HCT116 (cell line): ENCODE data around the gene DLG4. TPM values are rescaled to one million over a fixed set of nuclear protein-coding genes. Genes with fewer than 3 reads are reported as not detected.

Source experiments
- ATAC-seq: fragments of 200-7000 bp; cut with Tn5 transposase; 2 replicates; pipeline ENCODE4 v1.9.1; 2020; ENCODE audit warnings: mild to moderate bottlenecking, moderate library complexity
- BruUV-seq: library from RNA; stranded (reverse); fragments of 400-500 nt; replicated peaks from 2 replicates; lab custom pipeline; 2021; lab: Mats Ljungman, UMichigan
- CTCF ChIA-PET: fragments of 300-600 bp; sonication (Branson Sonifier 250); formaldehyde crosslinking; loops from one replicate; lab custom pipeline; 2021; ENCODE audit warnings: antibody characterized with exemption; lab: Charles Lee
- POLR2A ChIA-PET: fragments of 300-600, 350-600 bp; sonication (Branson Sonifier 250); formaldehyde crosslinking; loops from one replicate; lab custom pipeline; 2021; ENCODE audit warnings: antibody characterized with exemption; lab: Charles Lee
- RAD21 ChIA-PET, 2 experiments: fragments of 300-600 bp; sonication (Branson Sonifier 250); formaldehyde crosslinking; loops; one replicate each; lab custom pipeline; 2023; ENCODE audit warnings: low total read pairs in 2 of 2; ENCODE audit not compliant: uncharacterized antibody in 2 of 2, unreplicated experiment in 2 of 2, low non-redundant PET in 1 of 2; lab: Charles Lee
- DNase-seq: peaks from one replicate; pipeline ENCODE4 v3.0.0-alpha.2; 2010; ENCODE audit warnings: low read depth, low spot score
- H2AFZ ChIP-seq: fragments of 200-600 bp; shearing (Covaris generic), sonication (generic); 2 replicates; pipeline ENCODE4 v1.6.1; 2017; ENCODE audit warnings: low read depth, mixed run types, mixed read lengths, antibody characterized with exemption, low read length; ENCODE audit not compliant: poor library complexity, severe bottlenecking
- H3K27ac ChIP-seq: 2 replicates; pipeline ENCODE4 v1.5.1; 2012; ENCODE audit warnings: low read depth, low read length
- H3K27me3 ChIP-seq: fragments of 200-600 bp; sonication (generic); 2 replicates; pipeline ENCODE4 v1.6.1; 2016; ENCODE audit warnings: mixed run types, low read length, mixed read lengths; ENCODE audit not compliant: insufficient read depth
- H3K36me3 ChIP-seq, 2 experiments: fragments of 200-500 bp in 1 of 2; fragments of 200-600 bp in 1 of 2; sonication (Bioruptor generic) in 1 of 2; sonication (generic) in 1 of 2; 2 replicates each; pipeline versions ENCODE4 v1.5.1 to v1.6.1; 2014 to 2016; ENCODE audit warnings: low read length in 2 of 2, inconsistent platforms in 1 of 2, mixed read lengths in 1 of 2, mixed run types in 1 of 2; ENCODE audit not compliant: insufficient read depth in 2 of 2, control insufficient read depth in 1 of 2
- H3K4me1 ChIP-seq, 2 experiments: fragments of 200-600 bp in 1 of 2; sonication (generic) in 1 of 2; 2 replicates each; pipeline versions ENCODE4 v1.5.1 to v1.6.1; 2012 to 2017; ENCODE audit warnings: low read length in 2 of 2, inconsistent platforms in 1 of 2, mild to moderate bottlenecking in 1 of 2, mixed read lengths in 1 of 2, mixed run types in 1 of 2, moderate library complexity in 1 of 2; ENCODE audit not compliant: insufficient read depth in 2 of 2, control insufficient read depth in 1 of 2
- H3K4me2 ChIP-seq: fragments of 200-600 bp; sonication (generic); 2 replicates; pipeline ENCODE4 v1.6.1; 2017; ENCODE audit warnings: mixed run types, low read length, mixed read lengths
- H3K4me3 ChIP-seq, 2 experiments: fragments of 200-600 bp in 1 of 2; sonication (generic) in 1 of 2; replicated peaks in 1 of 2; 2 replicates each; pipeline ENCODE4 v1.5.1; 2011 to 2016; ENCODE audit warnings: low read length in 2 of 2, control low read depth in 1 of 2, low read depth in 1 of 2, mild to moderate bottlenecking in 1 of 2, mixed read lengths in 1 of 2, mixed run types in 1 of 2
- H3K79me2 ChIP-seq: fragments of 200-600 bp; sonication (generic); 2 replicates; pipeline ENCODE4 v1.6.1; 2017; ENCODE audit warnings: mild to moderate bottlenecking, mixed run types, low read length, moderate library complexity, mixed read lengths; ENCODE audit not compliant: insufficient read depth
- H3K9ac ChIP-seq: fragments of 200-600 bp; sonication (generic); 2 replicates; pipeline ENCODE4 v1.6.1; 2016; ENCODE audit warnings: low read length, mixed read lengths
- H3K9me2 ChIP-seq: fragments of 200-600 bp; sonication (generic), shearing (Covaris generic); 2 replicates; pipeline ENCODE4 v1.6.1; 2017; ENCODE audit warnings: mixed run types, mild to moderate bottlenecking, moderate library complexity; ENCODE audit not compliant: insufficient read depth
- H3K9me3 ChIP-seq, 2 experiments: fragments of 200-500 bp in 1 of 2; fragments of 200-600 bp in 1 of 2; sonication (Bioruptor generic) in 1 of 2; sonication (generic) in 1 of 2; 2 replicates each; pipeline ENCODE4 v1.6.1; 2014 to 2017; ENCODE audit warnings: low read length in 2 of 2, mixed read lengths in 2 of 2, inconsistent platforms in 1 of 2, low read depth in 1 of 2, mild to moderate bottlenecking in 1 of 2, mixed run types in 1 of 2, moderate library complexity in 1 of 2; ENCODE audit not compliant: control insufficient read depth in 1 of 2, insufficient read depth in 1 of 2
- H4K20me1 ChIP-seq: fragments of 200-600 bp; sonication (generic), shearing (Covaris generic); 2 replicates; pipeline ENCODE4 v1.6.1; 2017; ENCODE audit warnings: mixed run types, mild to moderate bottlenecking, moderate library complexity; ENCODE audit not compliant: insufficient read depth
- ATF3 ChIP-seq: IDR thresholded peaks from 2 replicates; pipeline ENCODE4 v1.6.1; 2012
- CBX3 ChIP-seq: IDR thresholded peaks from 2 replicates; pipeline ENCODE4 v1.6.1; 2012; ENCODE audit warnings: low read depth
- CEBPB ChIP-seq: IDR thresholded peaks from 2 replicates; pipeline ENCODE4 v1.6.1; 2012; ENCODE audit warnings: low read depth
- EGR1 ChIP-seq: IDR thresholded peaks from 2 replicates; pipeline ENCODE4 v1.6.1; 2012; ENCODE audit warnings: low read depth
- FOSL1 ChIP-seq: IDR thresholded peaks from 2 replicates; pipeline ENCODE4 v1.6.1; 2012; ENCODE audit warnings: low read depth
- JUND ChIP-seq: IDR thresholded peaks from 2 replicates; pipeline ENCODE4 v1.6.1; 2012
- POLR2A ChIP-seq: IDR thresholded peaks from 2 replicates; pipeline ENCODE4 v1.7.0; 2011; ENCODE audit warnings: borderline replicate concordance; ENCODE audit not compliant: insufficient read depth, insufficient read length; ENCODE audit errors: extremely low read depth
- POLR2AphosphoS5 ChIP-seq: IDR thresholded peaks from 2 replicates; pipeline ENCODE4 v1.6.1; 2011; ENCODE audit warnings: mild to moderate bottlenecking, low read depth, low read length, moderate library complexity
- TCF7L2 ChIP-seq: IDR thresholded peaks from 2 replicates; pipeline ENCODE4 v1.7.0; 2011; ENCODE audit warnings: borderline replicate concordance, inconsistent platforms; ENCODE audit not compliant: insufficient read depth, insufficient read length; ENCODE audit errors: extremely low read depth
- YY1 ChIP-seq: IDR thresholded peaks from 2 replicates; pipeline ENCODE4 v1.6.1; 2011; ENCODE audit warnings: low read length, low read depth, moderate library complexity, mild to moderate bottlenecking; ENCODE audit not compliant: insufficient replicate concordance; ENCODE audit errors: extremely low read depth
- ZNF274 ChIP-seq: fragments of 200-500 bp; sonication (Bioruptor generic); IDR thresholded peaks from 2 replicates; pipeline ENCODE4 v1.6.1; 2014; ENCODE audit warnings: mild to moderate bottlenecking, low read depth, low read length, inconsistent platforms
- intact Hi-C: fragments of 100-400 bp; cut with micrococcal nuclease; formaldehyde crosslinking; loops from 2 replicates; pipeline ENCODE4 v1.10.0; 2022
- total RNA-seq: library from RNA; stranded (reverse); gene quantifications from one replicate; pipeline ENCODE4 v1.2.1, GENCODE V29; 2021; ENCODE audit not compliant: unreplicated experiment
- TF ChIP-seq, protein P1 (sequence below): IDR thresholded peaks from 2 replicates; pipeline ENCODE4 v1.6.1; 2012; ENCODE audit warnings: low read depth
- TF ChIP-seq, protein P2 (sequence below), 3 experiments: fragments of 200-600 bp in 1 of 3; sonication (generic) in 1 of 3; IDR thresholded peaks in 2 of 3; conservative IDR thresholded peaks in 1 of 3; 2 replicates each; pipeline ENCODE4 v1.5.1; 2012 to 2017; ENCODE audit warnings: low read depth in 2 of 3, low read length in 2 of 3, antibody characterized with exemption in 1 of 3, borderline replicate concordance in 1 of 3, control low read depth in 1 of 3, mild to moderate bottlenecking in 1 of 3, mixed read lengths in 1 of 3, mixed run types in 1 of 3, moderate library complexity in 1 of 3; ENCODE audit not compliant: insufficient read depth in 1 of 3

DLG4 gene
- total RNA-seq, 1 experiment from 2014 or later, result 15.0 TPM

- intact Hi-C loops, result no loop called here
- Histone ChIP-seq H3K4me3 (no peak overlapping the region), H3K27ac (no peak overlapping the region), H3K36me3 (no peaks in the 10 kb centered on the region)
- no peak for DNase-seq
- no peak for TF ChIP-seq TCF7L2
- no peak for TF ChIP-seq POLR2A
- no peak for TF ChIP-seq YY1
- TF ChIP-seq FOSL1, result no peak
- TF ChIP-seq JUND, result no peak
- TF ChIP-seq, all 23 proteins: peak for 0
- Histone ChIP-seq H3K9me2 (no peaks in the 10 kb centered on the region), H3K79me2 (no peaks in the 10 kb centered on the region), H3K9me3 (no peaks in the 10 kb centered on the region), H3K27me3 (no peaks in the 10 kb centered on the region), H3K9ac (no peak overlapping the region), H4K20me1 (no peaks in the 10 kb centered on the region), H3K4me2 (no peak overlapping the region), H2AFZ (no peak overlapping the region), H3K4me1 (peaks cover 3 to 12% of the 10 kb centered on the region in 2 experiments; a peak in 3 of 4 replicates)
- ATAC-seq, result no peak
- CTCF ChIA-PET, result no interaction called here
- RAD21 ChIA-PET, result no interaction called here
- POLR2A ChIA-PET, result no interaction called here
- no TSS peak for BruUV-seq
These were observed 11.5 kb downstream of the DLG4 start for GRCh38 chr17:7208027-7208571.

DNA sequence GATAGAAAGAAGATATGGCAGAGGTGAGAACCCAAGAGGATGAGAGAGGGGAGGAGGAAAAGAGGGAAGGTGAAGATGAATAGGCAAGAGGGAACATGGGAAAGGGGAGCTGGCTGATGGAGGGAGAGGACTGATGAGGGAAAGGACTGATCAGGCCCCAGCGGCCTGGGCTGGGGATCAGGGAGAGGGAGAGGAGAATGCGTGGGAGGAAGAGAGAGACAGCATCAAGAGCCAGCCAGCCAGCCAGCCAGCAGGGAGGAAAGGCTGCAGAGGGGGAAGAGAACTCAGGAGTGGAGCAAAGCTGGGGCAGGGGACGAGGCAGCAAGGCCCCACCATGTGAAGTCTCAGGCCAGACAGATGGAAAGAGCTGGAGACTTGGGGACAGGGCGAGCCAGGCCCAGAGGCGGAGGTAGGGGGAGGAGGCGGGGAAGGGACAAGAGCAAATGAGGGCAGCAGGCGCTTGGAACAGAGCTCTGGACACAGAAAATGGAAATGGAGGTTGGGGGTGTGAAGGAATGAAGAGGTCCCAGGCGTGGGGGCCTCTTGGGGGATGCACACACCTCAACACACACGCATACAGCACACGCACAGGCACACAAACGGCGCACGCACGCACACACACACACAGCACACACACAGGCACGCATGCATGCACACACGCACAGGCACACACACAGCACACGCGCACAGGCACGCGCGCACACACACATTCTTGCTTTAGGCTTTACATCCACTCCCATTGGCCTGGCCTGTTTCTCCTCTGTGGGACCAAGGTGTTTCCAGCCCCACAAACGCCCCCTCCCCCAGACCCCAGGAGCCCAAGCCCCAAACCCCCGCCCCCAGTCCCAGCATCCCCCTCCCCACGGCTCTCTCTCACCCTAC, 12.3 kb downstream of the DLG4 start:
- no peaks in the 10 kb centered on the region for H3K9me2 ChIP-seq
- RAD21 ChIA-PET, result no interaction called here
- peaks cover 3 to 12% of the 10 kb centered on the region in 2 experiments; a peak in 3 of 4 replicates for H3K4me1 ChIP-seq
- intact Hi-C loops, result no loop called here
- H3K27me3 ChIP-seq, result no peaks in the 10 kb centered on the region
- no peaks in the 10 kb centered on the region for H3K79me2 ChIP-seq
- no peak overlapping the region for H2AFZ ChIP-seq
- H3K9ac ChIP-seq, result no peak overlapping the region
- no peaks in the 10 kb centered on the region for H3K9me3 ChIP-seq
- no peaks in the 10 kb centered on the region for H4K20me1 ChIP-seq
- no TSS peak for BruUV-seq
- POLR2A ChIA-PET, result no interaction called here
- H3K27ac ChIP-seq, result no peak overlapping the region
- no peak overlapping the region for H3K4me3 ChIP-seq
- CTCF ChIA-PET, result no interaction called here
- H3K36me3 ChIP-seq, result no peaks in the 10 kb centered on the region
- no peak overlapping the region for H3K4me2 ChIP-seq
- DNase-seq (no peak), ATAC-seq (no peak)
- TF ChIP-seq ATF3 (no peak), CBX3 (no peak), CEBPB (no peak), POLR2AphosphoS5 (no peak), ZNF274 (no peak), TCF7L2 (no peak), EGR1 (no peak)
- TF ChIP-seq, protein P1, sequence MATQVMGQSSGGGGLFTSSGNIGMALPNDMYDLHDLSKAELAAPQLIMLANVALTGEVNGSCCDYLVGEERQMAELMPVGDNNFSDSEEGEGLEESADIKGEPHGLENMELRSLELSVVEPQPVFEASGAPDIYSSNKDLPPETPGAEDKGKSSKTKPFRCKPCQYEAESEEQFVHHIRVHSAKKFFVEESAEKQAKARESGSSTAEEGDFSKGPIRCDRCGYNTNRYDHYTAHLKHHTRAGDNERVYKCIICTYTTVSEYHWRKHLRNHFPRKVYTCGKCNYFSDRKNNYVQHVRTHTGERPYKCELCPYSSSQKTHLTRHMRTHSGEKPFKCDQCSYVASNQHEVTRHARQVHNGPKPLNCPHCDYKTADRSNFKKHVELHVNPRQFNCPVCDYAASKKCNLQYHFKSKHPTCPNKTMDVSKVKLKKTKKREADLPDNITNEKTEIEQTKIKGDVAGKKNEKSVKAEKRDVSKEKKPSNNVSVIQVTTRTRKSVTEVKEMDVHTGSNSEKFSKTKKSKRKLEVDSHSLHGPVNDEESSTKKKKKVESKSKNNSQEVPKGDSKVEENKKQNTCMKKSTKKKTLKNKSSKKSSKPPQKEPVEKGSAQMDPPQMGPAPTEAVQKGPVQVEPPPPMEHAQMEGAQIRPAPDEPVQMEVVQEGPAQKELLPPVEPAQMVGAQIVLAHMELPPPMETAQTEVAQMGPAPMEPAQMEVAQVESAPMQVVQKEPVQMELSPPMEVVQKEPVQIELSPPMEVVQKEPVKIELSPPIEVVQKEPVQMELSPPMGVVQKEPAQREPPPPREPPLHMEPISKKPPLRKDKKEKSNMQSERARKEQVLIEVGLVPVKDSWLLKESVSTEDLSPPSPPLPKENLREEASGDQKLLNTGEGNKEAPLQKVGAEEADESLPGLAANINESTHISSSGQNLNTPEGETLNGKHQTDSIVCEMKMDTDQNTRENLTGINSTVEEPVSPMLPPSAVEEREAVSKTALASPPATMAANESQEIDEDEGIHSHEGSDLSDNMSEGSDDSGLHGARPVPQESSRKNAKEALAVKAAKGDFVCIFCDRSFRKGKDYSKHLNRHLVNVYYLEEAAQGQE, result no peak
- TF ChIP-seq, protein P2, sequence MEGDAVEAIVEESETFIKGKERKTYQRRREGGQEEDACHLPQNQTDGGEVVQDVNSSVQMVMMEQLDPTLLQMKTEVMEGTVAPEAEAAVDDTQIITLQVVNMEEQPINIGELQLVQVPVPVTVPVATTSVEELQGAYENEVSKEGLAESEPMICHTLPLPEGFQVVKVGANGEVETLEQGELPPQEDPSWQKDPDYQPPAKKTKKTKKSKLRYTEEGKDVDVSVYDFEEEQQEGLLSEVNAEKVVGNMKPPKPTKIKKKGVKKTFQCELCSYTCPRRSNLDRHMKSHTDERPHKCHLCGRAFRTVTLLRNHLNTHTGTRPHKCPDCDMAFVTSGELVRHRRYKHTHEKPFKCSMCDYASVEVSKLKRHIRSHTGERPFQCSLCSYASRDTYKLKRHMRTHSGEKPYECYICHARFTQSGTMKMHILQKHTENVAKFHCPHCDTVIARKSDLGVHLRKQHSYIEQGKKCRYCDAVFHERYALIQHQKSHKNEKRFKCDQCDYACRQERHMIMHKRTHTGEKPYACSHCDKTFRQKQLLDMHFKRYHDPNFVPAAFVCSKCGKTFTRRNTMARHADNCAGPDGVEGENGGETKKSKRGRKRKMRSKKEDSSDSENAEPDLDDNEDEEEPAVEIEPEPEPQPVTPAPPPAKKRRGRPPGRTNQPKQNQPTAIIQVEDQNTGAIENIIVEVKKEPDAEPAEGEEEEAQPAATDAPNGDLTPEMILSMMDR (IDR thresholded peaks at IDR 0.05 in 2 of 3, conservative IDR thresholded peaks at IDR 0.05 in 1 of 3; ENCODE audit: borderline replicate concordance in 1 of 3, insufficient read depth in 1 of 3, low read depth in 2 of 3, low read length in 2 of 3), result no peak
